ENCODE measurements around the gene DERA.

The DERA gene

GRCh38 chr12:16027002-16027401 lies 115.9 kb downstream of the DERA start:
- Histone ChIP-seq H3K4me3 (ENCODE audit: low read depth in 1 of 2, low read length in 1 of 2) (no peak overlapping the region), H3K36me3 (no peaks in the 10 kb centered on the region), H3K4me1 (ENCODE audit: control insufficient read depth in 1 of 2, insufficient read depth in 1 of 2, low read depth in 1 of 2, low read length in 1 of 2) (no peaks in the 10 kb centered on the region), H3K27ac (no peak overlapping the region), H3K9me3 (no peaks in the 10 kb centered on the region), H3K27me3 (no peaks in the 10 kb centered on the region)
- no peak for TF ChIP-seq CTCF (IDR thresholded peaks at IDR 0.05)

GRCh38 chr12:16030744-16031143 lies 119.6 kb downstream of the DERA start:
- no peak overlapping the region for H3K27ac ChIP-seq
- TF ChIP-seq CTCF (IDR thresholded peaks at IDR 0.05), result no peak

GRCh38 chr12:16034136-16034817 lies 123.1 kb downstream of the DERA start:
- Histone ChIP-seq H3K4me1 (ENCODE audit: control insufficient read depth in 1 of 2, insufficient read depth in 1 of 2, low read depth in 1 of 2, low read length in 1 of 2) (no peaks in the 10 kb centered on the region), H3K9me3 (no peaks in the 10 kb centered on the region), H3K27ac (no peak overlapping the region), H3K27me3 (no peaks in the 10 kb centered on the region), H3K36me3 (peaks cover 14% of the 10 kb centered on the region), H3K4me3 (ENCODE audit: low read depth in 1 of 2, low read length in 1 of 2) (no peak overlapping the region)
- TF ChIP-seq CTCF (IDR thresholded peaks at IDR 0.05), result no peak

More at GRCh38 chr12:16030744-16031143, 119.6 kb downstream of the DERA start:
- no peaks in the 10 kb centered on the region for H3K27me3 ChIP-seq
- no peaks in the 10 kb centered on the region for H3K4me1 ChIP-seq (ENCODE audit: control insufficient read depth in 1 of 2, insufficient read depth in 1 of 2, low read depth in 1 of 2, low read length in 1 of 2)
- H3K9me3 ChIP-seq, result no peaks in the 10 kb centered on the region
- H3K36me3 ChIP-seq, result peaks cover 9% of the 10 kb centered on the region
- no peak overlapping the region for H3K4me3 ChIP-seq (ENCODE audit: low read depth in 1 of 2, low read length in 1 of 2)

- H3K4me1 ChIP-seq (ENCODE audit: control insufficient read depth in 1 of 2, insufficient read depth in 1 of 2, low read depth in 1 of 2, low read length in 1 of 2), result no peaks in the 10 kb centered on the region
- no peak for TF ChIP-seq CTCF (IDR thresholded peaks at IDR 0.05)
- no peak overlapping the region for H3K27ac ChIP-seq
These were observed 124.9 kb downstream of the DERA start for GRCh38 chr12:16036073-16036472.

GRCh38 chr12:16037533-16037932 lies 126.4 kb downstream of the DERA start:
- no peaks in the 10 kb centered on the region for H3K4me1 ChIP-seq (ENCODE audit: control insufficient read depth in 1 of 2, insufficient read depth in 1 of 2, low read depth in 1 of 2, low read length in 1 of 2)
- H3K27me3 ChIP-seq, result no peaks in the 10 kb centered on the region
- no peak overlapping the region for H3K27ac ChIP-seq
- no peak overlapping the region for H3K4me3 ChIP-seq (ENCODE audit: low read depth in 1 of 2, low read length in 1 of 2)
- TF ChIP-seq CTCF (IDR thresholded peaks at IDR 0.05), result no peak
- peaks cover 14% of the 10 kb centered on the region for H3K36me3 ChIP-seq
- H3K9me3 ChIP-seq, result no peaks in the 10 kb centered on the region

More at GRCh38 chr12:16036073-16036472, 124.9 kb downstream of the DERA start:
- Histone ChIP-seq H3K4me3 (ENCODE audit: low read depth in 1 of 2, low read length in 1 of 2) (no peak overlapping the region), H3K9me3 (no peaks in the 10 kb centered on the region), H3K27me3 (no peaks in the 10 kb centered on the region), H3K36me3 (peaks cover 14% of the 10 kb centered on the region)

Measured in neutrophil (primary cell).